Head of caudate nucleus (tissue), 42 donors: Measurements from ENCODE around the gene ADSL.
"Not testable (repeated sequence)": the region's sequence is repeated elsewhere in the genome, so short reads cannot be mapped to it uniquely, and the experiment has no call there.

Experiments used
- DNase-seq, 42 donors: peaks; one replicate each; pipeline versions ENCODE4 v3.0.0 to v3.0.0-alpha.2; 2020 to 2021; ENCODE audit warnings: mixed read lengths in 7 of 42
- intact Hi-C: fragments of 100-400 bp; cut with DNase I; formaldehyde crosslinking; loops from one replicate; pipeline ENCODE4 v1.15.0; 2022

The ADSL gene

GRCh38 chr22:40348025-40348658, 1.8 kb downstream of the ADSL start:
- intact Hi-C loops, result loop anchor here (5.0 to 10.0 kb wide), 3 partner anchors 171 to 816 kb away; partner anchors contain the start of genes RPS19BP1 and TNRC6B
- DNase-seq, result peak in 41 of 42 donors; percentile 32 to 85 (median 66)

GRCh38 chr22:40352763-40353162, 6.5 kb downstream of the ADSL start:
- intact Hi-C loops, result no loop called here
- no peak for DNase-seq

- intact Hi-C loops, result loop anchor here (10.0 kb wide), 1 partner anchor 284 kb away; no protein-coding TSS in a partner anchor
- DNase-seq, result peak in 32 of 42 donors; percentile 18 to 84 (median 52)
These were observed 14.8 kb downstream of the ADSL start for GRCh38 chr22:40361100-40361499.

GRCh38 chr22:40363059-40363458, 16.8 kb downstream of the ADSL start:
- peak in 12 of 42 donors; percentile 16 to 76 (median 32) for DNase-seq
- intact Hi-C loops, result loop anchor here (10.0 kb wide), 1 partner anchor 282 kb away; no protein-coding TSS in a partner anchor

- intact Hi-C loops, result loop anchor here (10.0 kb wide), 1 partner anchor 280 kb away; no protein-coding TSS in a partner anchor
- DNase-seq, result no peak
These were observed 18.1 kb downstream of the ADSL start for GRCh38 chr22:40364431-40364830.

- no peak for DNase-seq
- intact Hi-C loops, result loop anchor here (10.0 kb wide), 1 partner anchor 279 kb away; no protein-coding TSS in a partner anchor
These were observed 19.8 kb downstream of the ADSL start for GRCh38 chr22:40366068-40366467.

GRCh38 chr22:40367342-40367741, 21.0 kb downstream of the ADSL start:
- intact Hi-C loops, result loop anchor here (10.0 kb wide), 1 partner anchor 277 kb away; no protein-coding TSS in a partner anchor
- no peak for DNase-seq

- intact Hi-C loops, result loop anchor here (10.0 kb wide), 1 partner anchor 277 kb away; no protein-coding TSS in a partner anchor
- DNase-seq, result no peak
These were observed 21.7 kb downstream of the ADSL start for GRCh38 chr22:40368016-40368415.

- intact Hi-C loops, result loop anchor here (10.0 kb wide), 1 partner anchor 276 kb away; no protein-coding TSS in a partner anchor
- DNase-seq, result no peak
These were observed 22.5 kb downstream of the ADSL start for GRCh38 chr22:40368836-40369235.

- intact Hi-C loops, result no loop called here
- DNase-seq, result no peak
These were observed 28.3 kb downstream of the ADSL start for GRCh38 chr22:40374567-40374966.

- no peak for DNase-seq
- intact Hi-C loops, result no loop called here
These were observed 29.8 kb downstream of the ADSL start for GRCh38 chr22:40376149-40376548.

- DNase-seq, result no peak
- intact Hi-C loops, result no loop called here
These were observed 31.6 kb downstream of the ADSL start for GRCh38 chr22:40377931-40378330.

- DNase-seq, intact Hi-C loops: not testable (repeated sequence)
These were observed 32.1 kb downstream of the ADSL start for GRCh38 chr22:40378448-40378847.

GRCh38 chr22:40381461-40381860, 35.2 kb downstream of the ADSL start:
- intact Hi-C loops, result no loop called here
- DNase-seq, result no peak

GRCh38 chr22:40383905-40384304, 37.6 kb downstream of the ADSL start:
- intact Hi-C loops, result no loop called here
- no peak for DNase-seq

- peak in 3 of 42 donors; percentile 25 to 45 (median 27) for DNase-seq
These were observed 38.9 kb downstream of the ADSL start for GRCh38 chr22:40385036-40385782.

GRCh38 chr22:40387746-40388145, 41.4 kb downstream of the ADSL start:
- DNase-seq, result no peak

More at GRCh38 chr22:40385036-40385782, 38.9 kb downstream of the ADSL start:
- intact Hi-C loops, result no loop called here

GRCh38 chr22:40388231-40388630, 41.9 kb downstream of the ADSL start:
- intact Hi-C loops, result no loop called here
- DNase-seq, result no peak

More at GRCh38 chr22:40387746-40388145, 41.4 kb downstream of the ADSL start:
- intact Hi-C loops, result no loop called here

GRCh38 chr22:40391417-40391816, 45.1 kb downstream of the ADSL start:
- no peak for DNase-seq
- intact Hi-C loops, result no loop called here

- intact Hi-C loops, result no loop called here
- no peak for DNase-seq
These were observed 46.3 kb downstream of the ADSL start for GRCh38 chr22:40392618-40393017.
